ENCODE measurements around the gene SMLR1.
"Not testable (repeated sequence)": the region's sequence is repeated elsewhere in the genome, so short reads cannot be mapped to it uniquely, and the experiment has no call there.

SMLR1 gene

GRCh38 chr6:130827247-130828149 lies at the start of gene SMLR1:
TSS of gene SMLR1 (plus strand) at chr6:130827406. CDS start at chr6:130827414, 8 bp downstream.
- no peak for DNase-seq

- DNase-seq: no peak
Observed at GRCh38 chr6:130778946-130779657, 48.1 kb upstream of the SMLR1 start.

GRCh38 chr6:130779658-130780033 lies 47.6 kb upstream of the SMLR1 start:
- DNase-seq: no peak

GRCh38 chr6:130780122-130780521 lies 47.1 kb upstream of the SMLR1 start:
- no peak for DNase-seq

DNA sequence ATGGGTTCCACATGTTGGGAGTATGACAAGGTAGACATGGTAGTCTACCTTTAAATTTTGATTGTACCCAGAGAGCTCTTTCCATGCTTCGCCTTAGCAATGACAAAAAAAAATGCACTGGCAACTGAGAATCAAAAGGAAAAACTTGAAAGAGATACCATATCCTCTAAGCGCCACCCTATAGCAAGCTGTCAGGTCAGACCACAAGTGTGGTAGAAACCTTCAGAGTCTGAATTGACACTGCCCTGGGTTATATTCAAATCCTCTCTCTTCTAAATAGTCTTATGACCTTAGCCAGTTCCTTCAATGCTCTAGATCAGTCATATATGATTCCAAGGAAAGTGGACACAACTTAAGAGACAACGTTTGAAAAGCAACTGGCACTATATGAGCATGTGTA lies 45.6 kb upstream of the SMLR1 start:
- no peak for DNase-seq

GRCh38 chr6:130783416-130784107 lies 43.6 kb upstream of the SMLR1 start:
- no peak for DNase-seq

GRCh38 chr6:130787726-130788500 lies 39.3 kb upstream of the SMLR1 start:
- no peak for DNase-seq

DNA sequence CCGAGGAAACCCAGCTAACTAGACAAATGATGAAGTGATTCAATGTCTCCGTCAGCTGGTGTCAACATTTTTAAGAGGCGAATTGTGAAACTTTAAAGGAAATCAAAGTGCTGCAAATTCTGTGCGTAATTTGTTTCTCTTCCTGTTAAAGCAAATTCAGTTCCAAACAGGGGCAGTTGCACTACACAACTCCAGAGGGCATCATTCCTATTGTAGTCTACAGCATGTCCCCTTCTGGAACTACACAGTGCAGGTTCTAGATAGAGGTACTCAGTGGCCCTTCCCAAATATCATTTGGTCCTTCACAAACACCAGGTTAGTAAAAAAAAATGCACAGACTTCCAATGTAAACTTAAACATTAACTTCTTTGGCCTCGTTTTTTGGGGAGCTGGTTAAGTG lies 38.3 kb upstream of the SMLR1 start:
- DNase-seq: no peak

DNA sequence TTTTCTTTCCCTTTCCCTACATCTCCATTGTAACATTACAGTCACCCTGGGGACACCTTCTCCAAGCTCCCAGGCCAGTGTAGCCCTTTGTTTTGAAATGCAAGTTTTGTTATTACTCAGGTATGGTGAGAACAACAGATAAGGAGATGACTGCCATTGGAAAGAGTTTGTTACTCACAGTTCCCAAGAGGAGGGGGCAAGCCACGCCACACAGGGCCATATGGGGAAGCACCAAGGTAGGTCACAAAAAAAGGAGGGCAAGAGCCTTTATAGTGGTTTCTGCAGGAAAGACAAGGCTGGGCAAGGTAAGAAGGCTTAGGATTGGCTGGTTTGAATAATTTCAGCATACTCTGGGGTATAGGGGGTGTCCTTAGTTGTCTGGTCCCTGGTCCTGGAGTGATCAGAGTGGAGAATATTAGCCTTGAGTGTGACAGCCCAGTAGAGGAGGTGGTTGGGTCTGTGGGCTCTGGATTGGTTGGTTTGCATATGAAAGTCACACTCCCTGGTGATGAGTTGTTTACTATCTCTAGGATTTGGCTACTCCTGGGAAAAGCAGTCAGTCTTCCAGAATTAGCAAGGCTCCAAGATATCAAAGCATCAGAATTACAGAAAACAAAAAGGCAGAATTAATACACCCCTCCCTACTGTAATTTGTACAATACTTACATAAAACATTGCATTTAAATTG lies 33.1 kb upstream of the SMLR1 start:
- DNase-seq: no peak

DNA sequence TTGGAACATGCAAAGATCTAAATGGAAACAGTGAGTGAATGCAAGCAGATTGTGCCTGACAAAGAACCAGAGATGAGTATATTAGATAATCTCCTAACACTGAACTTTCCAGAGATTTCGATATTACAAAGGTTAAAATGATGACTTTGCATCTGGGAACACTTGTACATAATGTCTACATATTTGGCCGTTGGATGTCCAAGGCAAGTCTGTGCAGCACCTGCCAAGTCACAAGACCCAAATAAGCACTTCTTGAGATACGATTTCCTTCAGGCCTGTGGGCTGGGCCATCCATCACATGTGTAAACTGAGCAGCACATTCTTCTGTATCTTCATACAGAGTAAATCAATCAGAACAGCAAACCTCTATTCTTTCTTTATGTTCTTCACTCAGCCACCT lies 32.5 kb upstream of the SMLR1 start:
- no peak for DNase-seq

DNA sequence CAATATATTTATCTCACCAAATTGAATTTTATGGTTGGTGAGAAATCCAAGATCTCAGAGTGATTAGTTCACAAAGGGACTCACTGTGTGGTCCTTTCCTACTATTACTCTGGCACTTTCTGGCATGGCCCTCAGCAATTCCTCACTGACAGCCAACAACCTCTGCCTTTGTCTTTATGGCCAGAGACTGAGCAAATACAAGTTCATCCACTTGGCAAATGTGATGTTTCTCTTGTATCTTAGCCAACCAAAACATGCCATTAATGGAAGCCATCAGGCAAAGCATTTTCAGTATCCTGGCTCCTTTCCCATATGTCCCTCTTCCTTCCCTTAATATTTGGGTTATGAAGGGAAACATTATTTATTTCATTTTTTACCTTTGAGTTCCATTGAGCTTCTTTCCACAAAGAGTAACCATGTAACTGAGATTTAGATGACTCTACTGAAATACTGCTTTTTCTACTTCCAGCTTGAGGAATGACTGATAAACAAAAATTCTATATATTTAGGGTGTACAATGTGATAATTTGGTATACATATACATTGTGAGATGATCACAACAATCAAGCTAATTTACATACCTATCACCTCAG lies 30.8 kb upstream of the SMLR1 start:
- DNase-seq: no peak

- no peak for DNase-seq
Observed at GRCh38 chr6:130797061-130797460, 30.1 kb upstream of the SMLR1 start.

GRCh38 chr6:130801368-130801767 lies 25.8 kb upstream of the SMLR1 start:
- not testable (repeated sequence) for DNase-seq

- no peak for DNase-seq
Observed at GRCh38 chr6:130810307-130811030, 16.7 kb upstream of the SMLR1 start.

GRCh38 chr6:130811932-130812331 lies 15.3 kb upstream of the SMLR1 start:
- no peak for DNase-seq

DNA sequence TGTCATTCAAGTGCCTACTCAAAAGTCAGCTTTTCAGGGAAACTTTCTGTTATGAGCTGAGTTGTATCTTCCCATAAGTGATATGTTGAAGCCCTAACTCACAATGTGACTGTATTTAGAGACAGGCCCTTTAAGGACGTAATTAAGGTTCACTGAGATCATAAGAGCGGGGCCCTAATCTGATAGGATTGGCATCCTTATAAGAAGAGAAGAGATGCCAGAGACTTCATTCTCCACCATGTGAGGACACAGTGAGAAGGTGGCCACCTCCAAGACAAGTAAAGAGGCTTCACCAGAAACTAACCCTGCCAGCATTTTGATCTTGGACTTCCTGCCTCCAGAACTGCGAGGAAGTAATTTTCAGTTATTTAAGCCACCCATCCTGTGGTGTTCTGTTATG lies 12.7 kb upstream of the SMLR1 start:
- DNase-seq: no peak

DNA sequence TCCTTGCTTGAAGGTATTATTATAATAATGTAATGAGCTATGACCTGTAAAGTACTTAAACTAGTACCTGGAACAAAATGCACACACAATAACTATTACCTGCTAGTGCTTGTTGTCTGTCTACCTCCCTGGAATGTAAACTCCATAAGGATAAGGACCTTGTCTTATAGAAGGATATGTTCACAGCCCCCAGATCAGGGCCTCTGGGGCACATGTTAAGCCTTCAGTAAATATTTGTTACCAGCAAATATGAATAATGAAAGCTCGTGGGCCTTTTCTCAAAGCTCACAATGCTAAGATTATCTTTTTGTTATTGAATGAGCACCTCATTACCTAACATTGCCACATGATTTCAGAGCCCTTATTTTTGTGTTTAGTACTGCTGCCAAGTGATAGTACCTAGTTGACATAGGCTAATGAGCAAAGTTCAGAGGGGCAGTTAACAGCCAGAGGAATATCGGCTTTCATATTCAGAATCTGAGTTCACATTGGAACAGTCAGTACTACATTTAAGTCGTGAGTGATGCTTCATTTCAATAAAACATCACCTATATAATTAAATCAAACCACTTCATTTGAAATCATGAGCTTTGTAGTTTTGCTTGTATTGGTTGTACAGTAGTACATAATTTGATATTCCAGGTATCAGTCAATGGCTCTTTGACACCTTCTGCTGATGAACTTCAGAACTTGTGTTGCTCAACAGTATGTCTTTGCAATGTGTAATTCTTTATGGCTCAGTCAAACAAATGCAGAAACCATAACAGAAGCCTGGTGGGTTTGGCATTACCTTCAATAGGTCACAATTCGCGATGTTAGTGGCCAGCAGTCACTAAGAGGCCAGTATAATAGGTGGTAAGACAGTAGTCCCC lies 11.8 kb upstream of the SMLR1 start:
- DNase-seq: no peak

DNA sequence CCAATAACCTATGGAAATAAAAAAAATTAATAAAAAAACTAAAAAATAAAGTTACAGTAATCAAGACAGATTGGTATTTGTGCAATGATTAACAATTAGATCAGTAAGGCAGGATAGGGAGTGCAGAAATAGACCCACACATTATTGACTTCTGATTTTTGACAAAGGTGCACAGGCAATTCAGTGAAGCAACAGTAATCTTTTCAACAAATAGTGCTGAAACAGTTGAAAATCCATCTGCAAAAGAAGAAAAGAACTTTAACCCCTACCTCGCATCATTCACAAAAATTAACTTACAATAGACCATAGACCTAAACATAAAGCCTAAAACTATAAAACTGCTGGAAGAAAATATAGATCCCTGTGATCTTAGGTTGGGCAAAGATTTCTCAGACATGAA lies 4.5 kb upstream of the SMLR1 start:
- DNase-seq: no peak

DNA sequence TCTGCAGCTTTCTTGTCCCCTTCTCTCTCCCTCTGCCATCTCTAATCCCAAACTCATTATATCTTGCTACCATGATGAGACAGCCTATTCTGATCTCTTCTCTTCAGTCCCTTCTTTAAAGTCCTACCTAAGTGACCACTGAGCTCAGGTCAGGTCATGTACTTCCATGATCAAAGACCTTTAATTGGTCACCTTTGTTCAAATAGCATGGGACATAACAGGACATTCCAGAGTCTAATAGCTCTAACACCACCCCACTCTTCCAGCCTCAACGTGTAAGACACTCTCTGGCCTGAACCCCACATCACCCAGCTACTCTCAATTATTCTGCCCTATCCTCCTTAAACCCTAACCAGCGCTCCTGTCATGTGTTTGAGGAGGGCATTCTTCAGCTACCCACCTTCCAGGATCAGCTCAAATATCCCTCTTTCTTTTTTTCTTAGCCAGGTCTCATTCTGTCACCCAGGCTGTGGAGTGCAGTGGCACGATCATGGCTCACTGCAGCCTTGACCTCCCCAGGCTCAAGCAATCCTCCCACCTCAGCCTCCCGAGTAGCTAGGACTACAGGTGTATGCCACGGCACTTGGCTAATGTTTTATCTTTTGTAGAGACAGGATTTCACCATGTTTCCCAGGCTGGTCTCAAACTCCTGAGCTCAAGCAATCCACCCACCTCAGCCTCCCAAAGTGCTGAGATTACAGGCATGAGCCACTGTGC lies 2.1 kb upstream of the SMLR1 start:
- no peak for DNase-seq
